Choroid plexus epithelial cell (primary cell): ENCODE measurements around the gene SH3D19.

Experiments
- DNase-seq: peaks from one replicate; pipeline ENCODE4 v3.0.0-alpha.2; 2010; ENCODE audit warnings: low read depth
- H3K4me3 ChIP-seq: 2 replicates; pipeline ENCODE4 v1.5.1; 2011; ENCODE audit warnings: low read depth, mild to moderate bottlenecking, control low read depth, low read length, moderate library complexity
- TF ChIP-seq, protein P1 (sequence below): conservative IDR thresholded peaks from 2 replicates; pipeline ENCODE4 v1.5.1; 2011; ENCODE audit warnings: low read depth, mild to moderate bottlenecking, control low read depth, inconsistent platforms, low read length, moderate library complexity

The SH3D19 gene

DNA sequence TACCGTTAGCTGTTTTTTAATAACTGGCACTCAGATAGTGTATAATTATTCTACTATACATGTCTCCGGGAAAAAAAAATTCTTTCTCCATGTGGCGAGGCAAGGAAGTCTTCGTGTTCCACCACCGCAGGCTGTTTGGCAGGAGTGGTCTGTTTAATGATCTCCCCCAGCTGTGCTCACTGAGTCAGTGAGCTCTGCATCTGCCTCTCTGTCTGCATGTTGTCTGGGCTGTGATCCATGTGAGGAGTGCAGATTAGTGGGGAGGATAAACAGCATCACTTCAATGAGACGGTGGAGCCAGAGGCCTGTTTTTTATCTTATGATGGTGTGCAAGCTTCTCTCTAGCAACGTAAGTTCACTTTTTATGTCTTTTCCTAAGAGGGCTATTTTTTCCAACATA is 156.2 kb downstream of the SH3D19 start:
- no peak overlapping the region for H3K4me3 ChIP-seq
- DNase-seq, result peak; percentile 98
- TF ChIP-seq, protein P1, sequence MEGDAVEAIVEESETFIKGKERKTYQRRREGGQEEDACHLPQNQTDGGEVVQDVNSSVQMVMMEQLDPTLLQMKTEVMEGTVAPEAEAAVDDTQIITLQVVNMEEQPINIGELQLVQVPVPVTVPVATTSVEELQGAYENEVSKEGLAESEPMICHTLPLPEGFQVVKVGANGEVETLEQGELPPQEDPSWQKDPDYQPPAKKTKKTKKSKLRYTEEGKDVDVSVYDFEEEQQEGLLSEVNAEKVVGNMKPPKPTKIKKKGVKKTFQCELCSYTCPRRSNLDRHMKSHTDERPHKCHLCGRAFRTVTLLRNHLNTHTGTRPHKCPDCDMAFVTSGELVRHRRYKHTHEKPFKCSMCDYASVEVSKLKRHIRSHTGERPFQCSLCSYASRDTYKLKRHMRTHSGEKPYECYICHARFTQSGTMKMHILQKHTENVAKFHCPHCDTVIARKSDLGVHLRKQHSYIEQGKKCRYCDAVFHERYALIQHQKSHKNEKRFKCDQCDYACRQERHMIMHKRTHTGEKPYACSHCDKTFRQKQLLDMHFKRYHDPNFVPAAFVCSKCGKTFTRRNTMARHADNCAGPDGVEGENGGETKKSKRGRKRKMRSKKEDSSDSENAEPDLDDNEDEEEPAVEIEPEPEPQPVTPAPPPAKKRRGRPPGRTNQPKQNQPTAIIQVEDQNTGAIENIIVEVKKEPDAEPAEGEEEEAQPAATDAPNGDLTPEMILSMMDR, result no peak

DNA sequence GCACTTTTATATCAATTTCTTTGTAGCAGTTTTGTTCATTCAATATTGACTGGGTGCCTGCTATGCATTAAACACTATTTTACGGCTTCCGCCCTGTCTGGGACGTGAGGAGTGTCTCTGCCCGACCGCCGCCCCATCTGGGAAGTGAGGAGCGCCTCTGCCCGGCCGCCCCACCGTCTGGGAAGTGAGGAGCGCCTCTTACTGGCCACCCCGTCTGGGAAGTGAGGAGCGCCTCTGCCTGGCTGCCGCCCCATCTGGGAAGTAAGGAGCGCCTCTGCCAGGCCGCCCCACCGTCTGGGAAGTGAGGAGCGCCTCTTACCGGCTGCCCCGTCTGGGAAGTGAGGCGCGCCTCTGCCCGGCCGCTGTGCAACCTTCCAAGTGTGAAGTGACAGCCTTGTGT is 157.8 kb downstream of the SH3D19 start:
- no peak for DNase-seq
- no peak overlapping the region for H3K4me3 ChIP-seq

DNA sequence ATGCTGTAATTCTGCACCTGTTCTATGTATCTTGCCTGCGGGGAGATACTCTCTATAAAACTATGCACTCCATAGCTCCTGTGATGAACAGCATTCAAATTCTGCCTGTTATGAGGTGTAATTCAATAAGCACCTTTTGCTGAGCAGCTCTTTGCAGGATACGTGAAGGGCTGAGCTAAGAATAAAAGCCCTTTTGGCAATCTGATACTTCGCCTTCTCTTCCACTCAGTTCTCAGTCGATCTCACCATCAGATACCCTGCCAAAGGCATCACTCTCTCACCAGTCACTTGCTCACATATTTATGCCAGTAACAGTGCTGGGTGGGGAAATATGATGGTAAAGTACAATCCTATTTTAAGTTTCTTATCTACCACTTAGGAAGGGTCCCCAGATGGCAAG is 158.8 kb downstream of the SH3D19 start:
- DNase-seq, result no peak
- TF ChIP-seq, protein P1, result no peak
- no peak overlapping the region for H3K4me3 ChIP-seq

More for the DNA sequence above, 157.8 kb downstream of the SH3D19 start:
- TF ChIP-seq, protein P1, result no peak

GRCh38 chr4:151165205-151166000 is 160.0 kb downstream of the SH3D19 start:
- no peak overlapping the region for H3K4me3 ChIP-seq
- DNase-seq, result peak; percentile 21
- TF ChIP-seq, protein P1, result no peak

GRCh38 chr4:151163855-151164254 is 161.6 kb downstream of the SH3D19 start:
- TF ChIP-seq, protein P1, result no peak
- DNase-seq, result peak; percentile 47
- no peak overlapping the region for H3K4me3 ChIP-seq

DNA sequence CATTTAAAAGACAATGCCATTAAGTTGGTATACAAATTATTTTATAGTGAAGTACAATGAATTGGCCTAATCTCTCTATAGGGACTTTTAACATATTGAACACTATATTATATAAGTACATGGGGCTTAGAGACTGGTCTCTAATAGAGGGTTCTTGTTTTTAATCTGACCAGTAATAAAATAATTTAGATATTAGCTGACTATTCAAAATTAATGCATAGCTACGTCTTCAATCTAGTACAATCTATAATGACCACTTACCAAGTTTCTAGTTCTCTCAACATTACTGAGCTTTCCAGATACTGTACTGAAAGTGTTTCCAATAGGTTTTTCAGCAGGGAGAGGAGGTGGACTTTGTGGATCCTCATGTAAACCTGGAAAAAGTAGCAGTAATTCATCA is 166.4 kb downstream of the SH3D19 start:
- no peak for DNase-seq
- TF ChIP-seq, protein P1, result no peak
- no peak overlapping the region for H3K4me3 ChIP-seq

DNA sequence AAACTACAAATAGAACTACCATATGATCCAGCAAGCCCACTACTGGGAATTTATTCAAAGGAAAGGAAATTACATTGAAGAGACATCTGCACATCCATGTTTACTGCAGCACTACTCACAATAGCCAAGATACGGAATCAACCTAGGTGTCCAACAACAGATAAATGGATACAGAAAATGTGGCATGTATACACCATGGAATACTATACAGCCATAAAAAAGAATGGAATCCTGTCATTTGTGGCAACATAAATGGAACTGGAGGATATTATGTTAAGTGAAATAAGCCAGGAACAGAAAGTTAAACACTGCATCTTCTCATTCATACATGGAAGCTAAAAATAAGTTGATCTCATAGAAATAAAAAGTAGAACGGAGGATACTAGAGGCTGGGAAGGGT is 167.9 kb downstream of the SH3D19 start:
- no peak overlapping the region for H3K4me3 ChIP-seq
- TF ChIP-seq, protein P1, result no peak
- DNase-seq, result no peak
